Activated CD8-positive, alpha-beta memory T cell treated with anti-CD3 and anti-CD28 coated beads for 4 hours (primary cell): ENCODE data around the gene ABCC3.

Source experiments
- DNase-seq, 2 donors: peaks; one replicate each; pipeline ENCODE4 v3.0.0-alpha.2; 2020; ENCODE audit warnings: low read depth in 2 of 2

The ABCC3 gene

DNA sequence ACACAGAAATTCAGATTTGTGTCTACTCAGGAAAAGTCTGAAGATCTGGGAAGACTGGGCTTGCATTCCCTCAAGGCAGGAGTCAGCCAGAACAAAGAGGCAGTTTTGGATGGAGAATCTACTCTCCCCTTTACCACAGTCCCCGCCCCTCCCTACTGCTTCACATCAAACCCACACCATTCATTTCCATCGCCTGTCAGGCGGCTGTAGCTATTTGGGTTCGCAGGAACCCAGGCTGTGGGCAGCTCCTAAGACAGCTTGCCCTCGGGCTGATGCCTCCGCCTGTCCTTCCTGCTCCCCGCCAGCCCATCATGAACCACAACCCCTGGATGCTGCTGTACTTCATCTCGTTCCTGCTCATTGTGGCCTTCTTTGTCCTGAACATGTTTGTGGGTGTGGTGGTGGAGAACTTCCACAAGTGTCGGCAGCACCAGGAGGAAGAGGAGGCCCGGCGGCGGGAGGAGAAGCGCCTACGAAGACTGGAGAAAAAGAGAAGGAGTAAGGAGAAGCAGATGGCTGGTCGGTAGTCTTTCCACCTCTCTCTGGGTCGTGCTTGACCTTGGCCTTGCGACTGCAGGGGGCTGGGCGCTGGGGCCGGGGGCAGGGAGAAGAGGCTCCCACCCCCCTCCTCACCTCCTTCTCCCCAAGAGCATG, 27.0 kb upstream of the ABCC3 start:
- no peak for DNase-seq

DNA sequence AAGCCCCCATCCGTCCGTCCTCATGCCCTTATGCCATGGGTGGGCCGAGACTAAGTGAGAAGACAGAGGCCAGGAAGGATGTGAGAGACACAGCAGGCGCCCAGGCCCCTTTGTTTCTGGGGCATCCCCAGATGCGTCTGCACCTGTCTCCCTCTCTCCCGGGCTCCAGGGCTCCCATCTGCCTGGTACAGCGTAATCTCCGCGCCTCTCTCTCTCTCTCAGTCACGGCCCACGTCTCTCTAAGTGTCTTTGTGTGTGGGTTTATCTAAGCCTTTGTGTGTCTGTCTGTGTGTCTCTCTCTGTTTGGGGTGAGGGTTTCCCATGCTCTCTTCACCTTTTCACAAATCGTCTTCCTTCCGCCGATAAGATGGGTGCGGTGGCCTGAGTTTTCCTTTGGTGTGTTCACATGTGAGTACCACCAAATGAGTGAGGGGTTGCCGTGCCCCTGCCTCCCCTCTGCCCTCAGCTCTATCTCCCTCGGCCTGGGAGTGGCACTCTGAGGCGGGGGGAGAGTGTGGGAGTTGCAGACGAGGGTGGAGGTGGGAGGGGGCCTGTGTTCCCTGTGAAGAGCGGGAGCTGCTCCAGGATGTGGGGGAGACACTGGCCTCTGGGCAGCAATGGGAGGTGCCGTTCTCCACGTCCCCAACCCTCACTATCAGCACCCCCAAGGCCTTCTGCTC, 25.8 kb upstream of the ABCC3 start:
- DNase-seq: no peak

GRCh38 chr17:50609380-50610074, 25.2 kb upstream of the ABCC3 start:
- DNase-seq: no peak

- DNase-seq: no peak
Measured at GRCh38 chr17:50611634-50612033, 23.0 kb upstream of the ABCC3 start.

- no peak for DNase-seq
Measured at GRCh38 chr17:50612281-50612680, 22.4 kb upstream of the ABCC3 start.

DNA sequence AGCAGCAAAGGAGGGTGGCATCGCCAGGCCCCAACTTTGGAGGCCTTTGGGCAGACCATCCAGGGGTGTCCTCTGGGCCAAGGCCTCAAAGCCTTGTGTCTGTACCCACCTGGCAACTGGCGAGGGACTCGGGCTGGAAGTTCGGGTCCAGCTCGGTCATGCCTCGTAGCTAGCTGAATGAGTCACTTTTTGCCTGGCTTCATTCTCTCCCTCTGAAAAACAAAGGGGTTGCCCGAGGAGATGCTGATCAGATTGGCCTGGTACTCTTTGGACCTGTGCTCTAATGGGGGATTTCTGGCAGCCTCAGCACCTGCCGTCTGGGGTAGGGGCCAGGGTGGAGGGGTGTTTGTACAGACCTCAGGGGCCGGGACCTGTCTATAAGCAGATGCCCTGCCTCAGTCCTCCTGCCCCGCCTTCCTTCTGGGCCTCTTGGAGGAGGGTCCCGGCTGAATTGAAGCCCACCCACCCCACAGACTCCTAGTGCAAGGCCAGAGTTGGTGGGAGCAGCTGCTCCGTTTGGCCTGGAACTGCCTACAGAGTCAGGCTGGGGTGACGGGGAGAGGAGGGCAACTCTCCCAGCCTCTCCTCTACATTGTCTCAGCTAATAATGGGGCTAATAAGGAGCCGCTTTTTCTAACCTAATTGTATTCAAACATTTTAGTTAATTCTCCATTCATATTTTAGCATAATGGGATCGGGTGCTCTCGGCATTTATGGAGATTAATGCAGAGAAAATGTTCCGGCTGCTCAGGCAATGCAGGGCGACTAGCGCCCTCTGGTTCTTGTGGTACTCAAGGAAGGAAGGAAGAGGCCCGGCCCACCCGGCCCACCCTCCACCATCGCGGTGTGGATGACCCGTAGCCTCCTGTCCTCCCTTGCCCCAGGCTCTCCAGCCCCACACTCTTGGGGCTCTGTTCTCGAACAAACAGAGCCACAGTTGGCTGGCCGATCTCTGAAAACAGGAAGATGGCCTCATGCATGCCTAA, 21.4 kb upstream of the ABCC3 start:
- no peak for DNase-seq

- no peak for DNase-seq
Measured at GRCh38 chr17:50614471-50615051, 20.1 kb upstream of the ABCC3 start.

DNA sequence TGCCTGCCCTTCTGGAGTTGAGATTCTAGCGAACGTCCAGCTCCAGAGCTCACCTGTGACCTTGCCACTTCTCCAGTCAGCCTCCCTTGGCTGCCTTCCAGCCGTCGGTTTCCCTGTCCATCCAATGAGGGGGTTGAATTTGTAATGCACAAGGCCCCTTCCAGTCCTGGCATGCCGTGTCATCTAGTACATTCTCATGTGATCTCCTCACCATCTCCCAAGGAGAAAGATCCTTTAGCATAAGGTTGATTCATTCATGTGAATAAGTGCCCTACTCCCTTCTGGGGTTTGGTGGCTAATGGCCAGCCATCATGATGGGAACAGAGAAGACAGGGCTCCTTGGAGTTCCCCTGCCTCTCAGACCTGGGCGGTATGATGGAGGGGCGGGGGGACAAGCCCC, 18.9 kb upstream of the ABCC3 start:
- no peak for DNase-seq

GRCh38 chr17:50618300-50618699, 16.4 kb upstream of the ABCC3 start:
- DNase-seq: no peak

GRCh38 chr17:50618941-50619340, 15.7 kb upstream of the ABCC3 start:
- DNase-seq: no peak

GRCh38 chr17:50619489-50619888, 15.2 kb upstream of the ABCC3 start:
- no peak for DNase-seq

DNA sequence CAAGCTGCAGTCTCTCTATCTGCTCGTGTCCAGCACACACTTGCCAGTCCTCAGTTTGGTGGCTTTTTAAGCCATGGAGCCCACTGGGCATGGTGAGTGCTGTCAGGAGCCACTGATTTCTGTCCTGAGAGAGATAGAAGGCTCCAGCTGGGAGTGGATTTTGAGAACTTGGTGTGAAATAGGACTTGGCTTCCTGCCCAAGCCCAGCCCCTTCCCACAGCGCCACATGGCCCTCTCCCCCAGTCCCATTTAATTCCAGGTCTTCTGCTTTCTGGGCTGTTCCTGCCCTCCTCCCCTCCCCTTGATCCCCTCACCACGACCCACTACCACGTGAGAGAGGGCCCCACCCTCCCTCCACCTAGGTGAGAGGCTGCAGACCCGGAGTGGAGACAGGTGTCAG, 14.4 kb upstream of the ABCC3 start:
- no peak for DNase-seq

DNA sequence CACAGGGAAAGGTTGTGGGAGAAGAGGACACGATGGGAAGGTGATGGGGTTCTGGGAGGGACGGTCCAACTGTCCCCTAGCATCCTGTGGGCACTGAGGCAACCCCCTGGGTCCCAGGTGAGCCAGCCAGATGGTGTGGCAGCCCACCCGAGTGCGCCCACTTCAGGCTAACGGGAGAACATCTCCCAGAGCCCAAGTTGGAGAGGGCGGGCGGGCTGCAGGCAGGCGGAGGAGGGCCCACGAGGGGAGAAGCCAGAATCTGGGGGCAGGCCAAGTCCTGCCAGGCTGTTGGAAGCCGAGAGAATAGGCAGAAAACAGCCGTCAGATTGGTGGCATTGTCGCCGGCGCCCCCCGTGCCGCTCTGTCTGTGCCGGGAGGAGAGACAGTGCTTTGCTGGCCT, 13.8 kb upstream of the ABCC3 start:
- no peak for DNase-seq

DNA sequence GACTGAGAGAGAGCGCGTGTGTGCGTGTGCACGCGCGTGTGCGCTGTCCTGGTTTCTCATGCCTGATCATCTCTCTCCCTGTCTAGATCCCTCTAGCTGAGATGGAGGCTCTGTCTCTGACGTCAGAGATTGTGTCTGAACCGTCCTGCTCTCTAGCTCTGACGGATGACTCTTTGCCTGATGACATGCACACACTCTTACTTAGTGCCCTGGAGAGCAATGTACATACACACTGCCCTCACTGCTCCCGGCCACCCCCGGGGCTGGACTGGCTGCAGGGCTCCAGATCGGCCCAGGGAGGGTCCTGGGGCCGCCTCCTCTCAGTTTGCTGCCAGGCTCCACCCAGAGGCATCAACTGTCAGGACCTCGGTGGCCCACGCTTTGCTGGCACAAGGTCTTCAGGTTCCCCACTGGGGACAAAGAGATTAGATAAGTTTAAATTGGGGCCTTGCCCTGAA, 13.1 kb upstream of the ABCC3 start:
- DNase-seq: no peak

DNA sequence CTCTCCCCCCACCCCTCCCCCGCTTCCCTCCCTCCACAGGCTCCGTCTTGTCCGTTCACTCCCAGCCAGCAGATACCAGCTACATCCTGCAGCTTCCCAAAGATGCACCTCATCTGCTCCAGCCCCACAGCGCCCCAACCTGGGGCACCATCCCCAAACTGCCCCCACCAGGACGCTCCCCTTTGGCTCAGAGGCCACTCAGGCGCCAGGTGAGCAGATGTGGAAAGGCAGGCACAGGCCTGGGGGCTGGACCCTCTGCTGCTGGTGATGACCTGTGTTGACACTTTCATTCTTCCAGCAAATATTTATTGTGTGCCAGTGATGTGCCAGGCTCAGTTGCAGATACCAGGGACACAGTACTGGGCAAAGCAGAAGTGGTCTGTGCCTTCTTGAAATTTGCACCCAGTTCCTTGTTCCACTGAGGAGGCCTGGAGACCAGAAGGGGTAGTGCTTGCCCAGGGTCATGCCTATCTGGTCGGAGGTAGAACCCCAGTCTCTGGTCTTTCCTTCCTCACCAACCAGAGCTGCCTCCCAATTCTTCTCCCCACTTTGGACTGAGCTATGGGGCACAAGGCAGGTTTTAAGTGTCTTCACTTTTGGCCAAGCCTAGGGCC, 10.3 kb upstream of the ABCC3 start:
- no peak for DNase-seq

- no peak for DNase-seq
Measured at GRCh38 chr17:50625032-50625871, 9.4 kb upstream of the ABCC3 start.

GRCh38 chr17:50626037-50626574, 8.6 kb upstream of the ABCC3 start:
- peak; percentile 13 to 16 for DNase-seq

DNA sequence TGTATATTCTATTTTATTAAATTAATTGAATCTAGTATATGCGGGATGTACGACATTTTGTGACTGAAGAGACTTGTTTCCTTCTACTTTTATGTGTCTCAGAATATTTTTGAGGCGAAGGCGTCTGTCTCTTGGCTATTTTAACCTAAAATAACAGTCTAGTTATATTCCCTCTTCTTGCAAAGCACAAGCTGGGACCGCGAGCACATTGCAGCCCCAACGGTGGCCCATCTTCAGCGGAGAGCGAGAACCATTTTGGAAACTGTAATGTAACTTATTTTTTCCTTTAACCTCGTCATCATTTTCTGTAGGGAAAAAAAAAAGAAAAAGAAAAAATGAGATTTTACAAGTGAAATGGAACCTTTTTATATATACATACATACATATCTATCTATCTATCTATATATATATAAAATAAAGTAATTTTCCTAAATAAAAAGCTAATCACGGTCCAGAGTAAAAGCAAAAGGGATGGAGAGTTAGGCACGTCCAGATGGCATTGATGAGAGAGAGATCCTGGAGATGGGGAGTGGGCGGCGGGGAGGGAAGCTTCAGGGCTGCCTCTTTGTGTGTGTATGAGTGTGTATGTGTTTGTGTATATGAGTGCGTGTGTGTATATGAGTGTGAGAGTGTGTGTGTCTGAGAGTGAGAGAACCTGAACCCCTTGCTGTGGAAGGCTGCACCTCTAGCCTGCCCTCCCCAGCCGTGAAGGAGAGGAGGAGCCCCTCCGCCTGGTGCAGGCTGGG, 7.5 kb upstream of the ABCC3 start:
- no peak for DNase-seq
